Inferior parietal cortex (tissue), 1 donor: Measurements from ENCODE around the gene TMEM50A.
"Not testable (repeated sequence)": the region's sequence is repeated elsewhere in the genome, so short reads cannot be mapped to it uniquely, and the experiment has no call there.

ENCODE experiments used
- DNase-seq: peaks from one replicate; pipeline ENCODE4 v3.0.0-alpha.2; 2016; ENCODE audit errors: extremely low spot score

The TMEM50A gene

DNA sequence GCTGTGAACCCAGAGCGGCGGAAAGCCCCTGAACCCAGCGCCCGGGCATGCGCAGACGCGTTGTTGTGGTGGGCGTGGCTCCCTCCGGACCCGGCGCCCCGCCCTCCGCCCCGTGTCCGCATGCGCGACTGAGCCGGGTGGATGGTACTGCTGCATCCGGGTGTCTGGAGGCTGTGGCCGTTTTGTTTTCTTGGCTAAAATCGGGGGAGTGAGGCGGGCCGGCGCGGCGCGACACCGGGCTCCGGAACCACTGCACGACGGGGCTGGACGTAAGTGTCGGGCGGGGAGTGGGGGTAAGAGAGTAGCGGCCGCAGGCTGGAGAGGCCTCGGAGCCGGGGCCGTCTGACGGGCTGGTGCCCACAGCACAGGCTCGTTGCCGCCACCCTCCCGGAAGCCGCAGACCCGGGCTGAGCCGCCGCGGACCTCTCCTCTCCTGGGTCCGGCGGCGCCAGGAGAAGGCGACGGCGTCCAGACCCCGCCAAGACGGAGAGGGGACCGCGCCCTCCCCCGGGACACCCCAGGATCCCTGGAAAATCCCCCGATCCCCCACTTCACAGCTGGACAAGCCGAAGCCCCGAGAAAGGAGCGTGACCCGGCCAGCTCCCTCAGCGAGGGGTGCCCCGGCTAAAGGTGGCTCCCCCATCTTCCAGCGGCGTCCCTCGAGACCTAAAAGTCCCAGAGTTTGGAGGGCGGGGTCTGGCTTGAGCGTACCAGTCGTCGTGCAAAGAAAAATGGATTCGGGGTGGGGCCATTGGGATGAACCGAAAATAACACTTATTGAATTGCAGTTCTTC is at the start of gene TMEM50A:
TMEM50A (plus strand) TSS at position 147 of the 794 bp plus-strand sequence. CDS start 2,153 bp downstream, outside the sequence.
- DNase-seq = peak; percentile 83

DNA sequence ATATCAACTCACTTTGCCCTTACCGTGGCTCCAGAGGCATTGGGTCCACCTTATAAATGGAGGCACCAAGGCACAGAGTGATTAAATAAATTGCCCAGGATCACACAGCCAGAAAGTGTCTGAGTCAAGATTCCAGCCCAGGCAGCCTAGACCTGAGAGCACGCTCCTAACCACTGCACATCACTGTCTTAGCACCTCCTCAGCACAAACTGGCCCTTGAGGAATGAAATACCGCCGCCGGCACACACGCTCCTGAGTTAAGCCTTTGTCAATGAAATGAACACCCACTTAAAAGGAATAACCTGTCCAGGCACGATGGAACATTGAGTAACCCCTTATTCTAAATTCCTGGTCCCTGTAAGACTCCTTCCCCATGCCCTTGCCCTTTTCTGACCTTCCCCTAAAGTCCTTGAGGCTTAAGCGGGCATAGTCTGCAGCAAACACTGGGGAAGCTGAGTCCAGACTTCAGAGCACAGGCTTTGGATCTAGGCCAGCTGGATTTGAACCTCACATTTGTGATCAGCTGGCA is 49.5 kb upstream of the TMEM50A start:
- DNase-seq = not testable (repeated sequence)

DNA sequence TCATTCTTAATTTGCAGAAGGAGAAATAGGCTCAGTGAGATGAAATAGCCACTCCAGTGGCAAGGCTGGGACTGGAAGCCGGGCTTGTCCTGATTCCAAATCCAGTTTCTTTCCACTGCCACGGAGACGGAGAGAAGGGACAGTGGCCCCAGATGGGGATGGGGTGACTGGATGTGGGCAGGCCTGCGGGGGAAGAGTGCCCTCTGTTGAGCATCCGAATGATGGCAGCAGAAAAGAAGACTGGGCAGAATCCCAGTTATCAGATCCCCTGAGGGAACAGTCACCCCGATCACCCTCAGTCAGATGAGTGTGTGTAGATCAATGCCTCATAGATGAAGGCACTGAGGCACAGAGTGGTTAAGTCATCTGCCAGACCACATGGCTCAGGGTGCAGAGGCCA is 48.1 kb upstream of the TMEM50A start:
- not testable (repeated sequence) for DNase-seq

DNA sequence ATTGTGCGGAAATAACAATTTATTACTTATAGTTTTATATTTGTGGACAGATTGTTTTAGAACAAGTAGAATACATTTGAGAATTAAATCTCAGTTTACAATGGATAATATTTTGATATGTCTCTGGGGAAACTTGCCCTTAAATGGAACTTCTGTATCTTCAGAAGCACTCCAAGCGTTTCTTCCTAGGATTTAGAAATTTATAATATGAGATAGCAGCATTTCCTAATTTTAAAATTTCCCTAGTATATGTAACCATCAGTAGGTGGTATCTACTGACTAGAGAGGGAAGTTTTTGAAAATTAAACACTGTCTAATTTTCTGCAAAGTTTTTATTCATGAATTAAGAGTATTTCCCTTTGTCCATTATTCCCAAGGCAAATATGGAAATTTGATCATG is 44.7 kb upstream of the TMEM50A start:
- DNase-seq = not testable (repeated sequence)

DNA sequence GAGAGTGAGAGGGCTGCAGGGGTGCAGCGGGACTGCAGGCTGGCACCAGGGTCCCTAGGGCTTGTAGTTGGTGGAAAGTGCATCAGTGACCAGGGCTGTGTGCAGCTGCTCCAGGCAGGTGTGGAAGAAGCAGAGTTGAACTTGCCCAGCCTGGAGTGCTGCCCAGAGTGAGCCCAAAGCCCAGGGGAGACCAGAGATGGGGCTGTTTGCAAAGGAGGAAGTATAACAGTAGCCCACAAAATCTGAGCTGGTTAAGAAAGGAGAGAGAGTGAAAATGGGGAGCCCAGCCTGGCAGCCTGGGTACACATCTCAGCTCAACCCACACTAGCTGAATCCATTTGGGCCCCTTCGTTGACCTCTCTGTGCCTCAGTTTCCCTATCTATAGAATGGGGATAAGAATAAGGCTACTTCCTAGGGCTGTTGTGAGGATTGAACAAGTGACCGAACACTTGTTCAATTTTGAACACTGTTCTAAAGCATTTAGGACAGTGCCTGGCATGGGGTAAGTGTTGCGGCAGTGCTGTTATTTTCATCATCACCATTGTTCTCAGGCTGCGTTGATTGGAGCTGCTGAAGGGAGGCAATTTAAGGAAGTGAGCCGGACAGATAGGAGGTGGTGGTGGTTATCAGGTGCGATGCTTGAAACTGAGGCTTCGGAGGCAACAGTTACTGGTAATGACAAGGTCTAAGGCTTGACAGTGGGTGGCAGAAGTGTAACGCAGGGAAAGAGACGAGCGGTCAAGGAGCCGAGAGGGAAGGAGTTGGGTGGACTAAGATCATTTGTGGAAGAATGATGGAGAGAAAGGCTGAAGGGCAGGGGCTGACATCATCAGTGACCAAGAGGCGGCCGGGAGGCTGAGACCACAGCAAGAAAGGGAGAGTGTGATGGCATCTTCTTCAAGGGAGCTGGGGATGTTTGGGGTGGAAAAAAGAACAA is 43.0 kb upstream of the TMEM50A start:
- DNase-seq = not testable (repeated sequence)

DNA sequence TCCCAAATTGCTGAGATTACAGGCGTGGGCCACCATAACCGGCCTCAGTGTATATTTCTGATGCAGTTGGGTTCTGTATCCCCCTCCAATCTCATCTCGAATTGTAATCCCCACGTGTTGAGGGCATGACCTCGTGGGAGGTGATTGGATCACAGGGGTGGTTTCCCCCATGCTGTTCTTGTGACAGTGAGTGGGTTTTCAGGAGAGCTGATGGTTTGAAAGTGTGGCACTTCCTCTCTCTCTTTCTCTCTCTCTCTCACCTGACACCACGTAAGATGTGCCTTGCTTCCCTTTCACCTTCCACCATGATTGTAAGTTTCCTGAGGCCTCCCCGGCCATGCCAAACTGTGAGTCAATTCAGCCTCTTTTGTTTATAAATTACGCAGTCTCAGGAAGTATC is 41.6 kb upstream of the TMEM50A start:
- not testable (repeated sequence) for DNase-seq

DNA sequence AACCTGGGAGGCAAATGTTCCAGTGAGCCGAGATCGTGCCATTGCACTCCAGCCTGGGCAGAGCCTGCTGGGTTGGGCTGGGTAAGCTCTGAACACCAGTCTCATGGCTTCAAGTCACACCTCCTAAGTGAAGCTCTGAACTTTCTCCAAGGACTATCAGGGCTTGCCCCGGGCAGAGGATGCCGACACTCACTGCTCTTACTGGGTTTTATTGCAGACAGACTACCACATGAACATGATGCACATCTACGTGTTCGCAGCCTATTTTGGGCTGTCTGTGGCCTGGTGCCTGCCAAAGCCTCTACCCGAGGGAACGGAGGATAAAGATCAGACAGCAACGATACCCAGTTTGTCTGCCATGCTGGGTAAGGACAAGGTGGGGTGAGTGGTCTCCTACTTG is 37.4 kb upstream of the TMEM50A start:
- DNase-seq = not testable (repeated sequence)

DNA sequence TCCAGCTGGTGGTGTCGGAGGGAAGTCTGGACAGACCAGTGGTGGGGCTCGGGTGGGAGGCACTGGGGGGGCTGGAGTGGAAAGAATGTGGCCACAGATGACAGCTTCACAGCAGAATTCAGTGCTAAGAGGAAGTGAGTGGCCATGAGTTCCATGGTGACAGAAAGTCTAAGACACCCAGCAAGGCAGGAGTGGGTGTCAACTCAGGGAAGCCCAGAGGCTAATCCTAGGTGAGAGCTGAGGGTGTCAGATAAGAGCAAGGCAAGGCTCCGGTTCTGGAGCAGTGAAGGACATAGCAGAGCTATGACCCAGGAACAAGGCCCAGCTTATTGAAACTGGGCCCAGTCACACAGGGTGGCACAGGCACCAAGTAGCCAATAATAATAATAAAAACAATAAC is 35.8 kb upstream of the TMEM50A start:
- DNase-seq = not testable (repeated sequence)

DNA sequence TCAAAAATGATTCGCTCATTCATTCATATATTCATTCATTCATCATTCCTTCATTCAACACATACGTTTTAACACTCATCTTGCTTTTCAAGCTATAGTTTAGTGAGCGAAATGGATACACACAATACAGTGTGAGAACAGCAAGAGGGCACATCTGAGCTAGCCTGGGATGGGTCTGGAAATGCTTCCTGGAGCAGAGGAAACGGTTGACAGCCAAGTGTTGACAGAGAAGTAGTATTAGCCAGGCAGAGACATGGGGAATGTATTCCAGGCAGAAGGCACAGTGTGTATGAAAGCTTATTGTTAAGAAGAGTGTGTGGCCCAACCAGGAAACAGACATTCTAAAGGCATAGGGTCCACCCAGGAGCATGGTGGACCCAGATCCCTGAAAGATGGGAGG is 33.2 kb upstream of the TMEM50A start:
- DNase-seq = not testable (repeated sequence)

DNA sequence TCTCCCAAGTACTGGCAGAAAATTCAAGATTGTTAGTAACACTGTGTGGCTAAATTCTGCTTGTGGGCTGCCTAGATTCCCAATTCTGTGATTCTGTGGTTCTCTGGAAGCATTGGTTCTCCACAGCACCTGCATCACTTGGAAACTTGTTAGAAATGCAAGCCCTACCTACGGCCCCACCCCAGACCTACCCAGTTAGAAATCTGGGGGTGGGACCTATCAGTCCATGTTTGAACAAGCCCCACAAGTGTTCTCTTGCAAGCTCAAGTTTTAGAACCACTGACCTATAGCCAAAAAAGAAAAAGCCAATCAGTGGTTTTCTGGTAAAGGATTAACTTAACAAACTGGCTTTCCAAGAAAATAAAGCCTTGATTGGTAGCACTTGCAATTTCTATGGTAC is 30.0 kb upstream of the TMEM50A start:
- DNase-seq = not testable (repeated sequence)

DNA sequence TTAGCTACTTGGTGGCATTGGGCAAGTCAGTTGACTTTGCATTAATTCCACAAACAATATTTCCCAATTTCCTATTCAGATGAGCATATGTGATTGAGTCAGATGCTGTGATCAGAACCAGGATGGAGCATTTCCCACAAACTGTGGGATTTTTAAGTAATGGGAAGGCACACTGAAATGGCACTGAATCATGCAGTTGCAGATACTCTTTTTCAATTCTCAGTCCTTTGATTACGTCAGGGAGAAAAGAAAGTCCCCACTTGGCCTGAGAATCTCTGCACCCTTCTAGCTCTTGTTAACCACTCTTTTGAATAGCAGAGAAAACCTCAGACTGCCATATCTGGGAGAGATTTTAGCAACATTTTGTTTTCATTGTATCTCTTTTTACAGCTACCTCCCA is 29.0 kb upstream of the TMEM50A start:
- DNase-seq = not testable (repeated sequence)

DNA sequence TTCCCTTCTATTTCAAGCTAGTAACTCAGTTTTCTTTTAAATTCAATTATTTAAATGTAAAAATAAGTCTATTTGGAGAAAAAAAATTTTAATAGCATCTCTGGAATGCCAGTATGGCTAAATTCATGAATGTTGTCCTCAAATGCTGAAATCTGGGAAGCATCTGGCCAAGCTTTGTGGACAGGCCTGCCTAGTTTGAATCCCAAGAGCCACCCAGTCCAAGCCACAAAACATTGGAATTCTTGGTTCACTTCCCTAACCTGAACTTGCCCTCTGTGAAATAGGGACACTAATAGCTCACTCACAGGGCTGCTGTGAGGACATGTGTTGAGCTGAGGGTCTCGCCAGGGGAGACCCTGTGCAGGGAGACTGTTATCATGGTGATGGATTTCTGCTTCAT is 28.6 kb upstream of the TMEM50A start:
- DNase-seq = not testable (repeated sequence)

DNA sequence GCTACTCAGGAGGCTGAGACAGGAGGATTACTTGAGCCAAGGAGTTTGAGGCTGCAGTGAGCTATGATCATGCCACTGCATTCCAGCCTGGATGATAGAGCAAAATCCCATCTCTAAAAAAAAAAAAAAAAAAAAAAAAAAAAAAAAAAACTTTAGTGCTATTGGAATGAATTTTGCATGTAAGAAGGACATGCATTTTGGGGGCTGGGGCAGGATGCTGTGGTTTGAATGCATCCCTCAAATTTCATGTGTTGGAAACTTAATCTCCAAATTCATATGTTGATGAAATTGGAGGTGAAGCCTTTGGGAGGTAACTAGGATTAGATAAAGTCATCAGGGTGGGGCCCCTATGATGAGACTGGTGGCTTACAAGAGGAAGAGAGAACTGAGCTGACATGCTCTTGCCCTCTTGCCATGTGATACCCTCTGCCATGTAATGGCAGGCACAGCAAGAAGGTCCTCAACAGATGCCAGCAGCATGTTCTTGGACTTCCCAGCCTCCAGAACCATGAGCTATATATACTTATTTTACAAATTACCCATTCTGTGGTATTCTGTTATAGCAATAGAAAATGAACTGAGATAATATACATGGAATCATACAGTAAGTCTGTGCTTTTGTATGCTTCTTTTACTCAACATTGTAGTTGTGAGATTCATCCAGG is 25.2 kb upstream of the TMEM50A start:
- not testable (repeated sequence) for DNase-seq

DNA sequence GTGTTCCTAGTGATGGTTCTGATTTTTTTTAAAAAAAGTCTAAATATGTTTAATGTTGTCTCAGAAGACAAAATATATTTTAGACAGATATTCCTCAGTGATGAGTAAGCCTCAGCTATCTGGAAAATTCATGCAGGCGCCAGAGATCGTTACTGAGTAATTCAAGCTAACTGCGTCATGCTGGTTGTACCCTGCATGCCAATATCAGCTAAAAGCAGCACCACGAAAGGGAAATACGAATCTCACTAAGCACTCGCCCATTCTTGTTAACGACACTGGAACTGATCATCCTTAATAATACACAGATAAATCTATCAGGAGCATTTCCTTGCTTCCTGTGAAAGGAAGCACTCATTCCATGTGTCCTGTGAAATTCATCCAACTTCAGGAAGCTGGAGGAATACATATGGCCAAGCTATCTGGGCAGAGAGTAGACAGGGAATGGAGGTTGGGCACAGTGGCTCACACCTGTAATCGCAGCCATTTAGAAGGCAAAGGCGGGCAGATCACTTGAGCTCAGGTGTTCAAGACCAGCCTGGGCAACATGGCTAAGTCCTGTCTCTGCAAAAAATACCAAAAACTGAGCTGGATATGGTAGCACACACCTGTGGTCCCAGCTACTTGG is 17.7 kb upstream of the TMEM50A start:
- DNase-seq = not testable (repeated sequence)

DNA sequence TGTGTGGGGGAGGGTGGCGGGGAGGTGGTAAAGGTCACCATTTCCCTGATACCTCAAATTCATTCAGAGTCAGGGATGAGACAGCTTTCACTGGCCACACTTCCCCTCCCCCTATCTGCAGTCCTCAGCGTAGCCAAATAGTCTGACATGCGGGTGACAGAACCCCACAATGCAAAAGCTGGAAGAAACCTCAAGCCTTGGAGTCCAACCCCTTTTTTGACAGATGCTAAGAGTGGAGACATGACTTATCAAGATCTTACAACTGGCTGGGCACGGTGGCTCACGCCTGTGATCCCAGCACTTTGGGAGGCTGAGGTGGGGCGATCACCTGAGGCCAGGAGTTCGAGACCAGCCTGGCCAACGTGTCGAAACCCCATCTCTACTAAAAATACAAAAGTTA is 16.0 kb upstream of the TMEM50A start:
- DNase-seq = not testable (repeated sequence)

DNA sequence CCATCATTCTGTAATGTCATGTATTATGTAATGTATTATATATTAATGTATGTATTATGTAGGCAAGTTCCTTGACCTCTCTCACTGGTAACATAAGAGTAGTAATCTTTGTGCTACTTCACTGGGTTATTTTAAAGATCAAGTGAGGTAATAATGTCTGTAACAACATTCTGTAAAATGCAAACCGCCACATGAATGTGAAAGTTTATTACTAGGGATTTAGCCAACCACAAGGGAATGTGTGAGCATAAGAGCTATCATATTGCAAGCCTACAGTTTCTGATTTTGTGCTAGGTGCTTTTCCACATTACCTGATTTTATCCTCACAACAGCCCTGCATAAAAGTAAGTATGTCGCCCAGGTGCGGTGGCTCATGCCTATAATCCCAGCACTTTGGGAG is 13.7 kb upstream of the TMEM50A start:
- not testable (repeated sequence) for DNase-seq

DNA sequence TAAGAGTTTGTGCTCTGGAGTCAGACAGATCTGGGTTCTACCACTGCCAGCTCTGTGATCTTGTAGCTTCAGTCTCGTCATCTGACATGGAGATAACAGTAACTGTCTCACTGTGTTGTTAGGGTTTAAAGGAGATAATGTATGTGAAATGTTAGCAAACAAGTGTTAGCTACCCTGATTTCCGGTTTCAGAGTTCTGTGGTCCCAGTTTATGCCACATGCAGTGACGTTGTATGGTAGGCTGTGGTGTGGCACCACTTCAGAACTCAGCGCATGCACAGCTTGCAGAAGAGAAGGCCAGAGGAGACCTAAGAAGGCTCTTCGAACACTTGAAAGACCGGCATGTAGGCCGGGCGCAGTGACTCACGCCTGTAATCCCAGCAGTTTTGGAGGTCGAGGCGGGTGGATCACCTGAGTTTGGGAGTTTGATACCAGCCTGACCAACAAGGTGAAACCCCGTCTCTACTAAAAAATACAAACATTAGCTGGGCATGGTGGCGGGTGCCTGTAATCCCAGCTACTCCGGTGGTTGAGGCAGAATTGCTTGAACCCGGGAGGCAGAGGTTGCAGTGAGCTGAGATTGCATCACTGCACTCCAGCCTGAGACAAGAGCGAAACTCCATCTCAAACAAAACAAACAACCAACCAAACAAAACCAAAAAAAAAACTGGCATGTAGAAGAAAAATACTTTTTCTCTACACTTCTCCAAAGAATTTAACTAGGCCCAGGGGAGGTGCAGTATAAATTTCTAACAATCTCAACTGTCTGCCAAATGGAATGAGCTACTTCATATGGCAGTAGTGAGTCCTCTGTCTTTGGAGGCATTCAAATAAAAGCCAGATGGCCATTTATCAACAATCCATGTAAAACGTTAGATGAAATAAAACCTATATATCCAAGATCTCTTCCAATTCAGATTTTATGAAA is 10.0 kb upstream of the TMEM50A start:
- DNase-seq = not testable (repeated sequence)

DNA sequence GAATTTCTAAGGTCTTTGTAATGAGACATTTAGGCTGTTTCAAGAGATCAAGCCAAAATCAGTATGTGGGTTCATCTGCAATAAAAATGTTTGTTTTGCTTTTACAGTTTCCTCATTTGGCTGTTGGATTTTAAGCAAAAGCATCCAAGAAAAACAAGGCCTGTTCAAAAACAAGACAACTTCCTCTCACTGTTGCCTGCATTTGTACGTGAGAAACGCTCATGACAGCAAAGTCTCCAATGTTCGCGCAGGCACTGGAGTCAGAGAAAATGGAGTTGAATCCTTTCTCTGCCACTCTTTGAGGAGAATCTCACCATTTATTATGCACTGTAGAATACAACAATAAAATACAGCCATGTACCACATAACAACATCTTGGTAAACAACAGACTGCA is 9.3 kb upstream of the TMEM50A start:
- not testable (repeated sequence) for DNase-seq

DNA sequence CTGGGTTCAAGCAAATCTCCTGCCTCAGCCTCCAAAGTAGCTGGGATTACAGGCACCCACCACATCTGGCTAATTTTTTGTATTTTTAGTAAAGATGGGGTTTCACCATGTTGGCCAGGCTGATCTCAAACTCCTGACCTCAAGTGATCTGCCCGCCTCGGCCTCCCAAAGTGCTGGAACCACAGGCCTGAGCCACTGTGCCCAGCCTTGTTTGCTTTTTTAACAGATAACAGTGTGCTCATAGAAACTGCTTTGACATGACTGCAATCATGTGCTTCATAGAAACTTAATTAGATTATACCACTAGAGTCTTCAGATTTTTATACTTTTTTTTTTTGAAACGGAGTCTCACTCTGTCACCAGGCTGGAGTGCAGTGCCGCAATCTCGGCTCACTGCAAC is 8.8 kb upstream of the TMEM50A start:
- not testable (repeated sequence) for DNase-seq

DNA sequence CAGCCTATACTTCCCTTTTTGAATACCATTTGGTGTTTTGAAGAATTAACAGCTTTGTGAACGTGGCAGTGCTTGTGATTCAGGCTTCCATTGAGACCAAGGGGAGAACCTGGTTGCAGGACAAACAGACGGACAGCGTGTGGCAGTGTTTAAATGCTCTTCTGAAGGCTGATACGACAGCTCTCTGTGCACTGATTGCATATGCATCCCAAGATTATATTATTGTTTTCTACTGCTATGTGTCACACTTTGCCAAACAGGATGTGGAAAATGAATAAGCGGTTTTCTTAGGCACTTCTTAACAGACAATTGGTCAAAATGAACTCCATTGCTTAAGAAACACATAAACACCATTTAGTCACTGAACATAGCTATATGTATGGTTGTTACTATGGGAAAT is 8.2 kb upstream of the TMEM50A start:
- not testable (repeated sequence) for DNase-seq
